Measurements from ENCODE around the gene TXNRD1.

- TF ChIP-seq CTCF (IDR thresholded peaks at IDR 0.05 in 8 of 11, conservative IDR thresholded peaks at IDR 0.05 in 3 of 11), result no peak
- no peak for TF ChIP-seq POLR2AphosphoS5 (IDR thresholded peaks at IDR 0.05)
- TF ChIP-seq POLR2A (IDR thresholded peaks at IDR 0.05), result no peak
These were observed 17.2 kb downstream of the TXNRD1 start for GRCh38 chr12:104232609-104233280.

Data from spleen (tissue), 7 donors.